K562 (cell line): Measurements from ENCODE around the gene HSF2.

Experiments used
- FOXJ2 ChIP-seq: fragments of 200-800 bp; sonication (Bioruptor generic); IDR thresholded peaks from 2 replicates; pipeline ENCODE4 v1.6.1; 2016; ENCODE audit warnings: missing genetic modification characterization, missing compliant biosample characterization
- NR2C1 ChIP-seq, 2 experiments: fragments of 450-650 bp; IDR thresholded peaks; 2 replicates each; pipeline ENCODE4 v1.6.1; 2017; ENCODE audit warnings: mild to moderate bottlenecking in 2 of 2, antibody characterized with exemption in 1 of 2, inconsistent platforms in 1 of 2, missing compliant biosample characterization in 1 of 2, missing genetic modification characterization in 1 of 2
- SIN3A ChIP-seq, 2 experiments: fragments of 150-350 bp in 1 of 2; IDR thresholded peaks; 2 replicates each; pipeline ENCODE4 v1.6.1; 2011 to 2016; ENCODE audit warnings: borderline replicate concordance in 2 of 2, low read depth in 2 of 2, low read length in 2 of 2, mild to moderate bottlenecking in 2 of 2, moderate library complexity in 2 of 2; ENCODE audit not compliant: control insufficient read depth in 1 of 2
- TAF1 ChIP-seq: IDR thresholded peaks from 2 replicates; pipeline ENCODE4 v1.6.1; 2011; ENCODE audit warnings: mild to moderate bottlenecking, low read length, moderate library complexity; ENCODE audit not compliant: insufficient read depth, control insufficient read depth, severe bottlenecking; ENCODE audit errors: extremely low read depth
- ZNF436 ChIP-seq: fragments of 250-450, 450-650 bp; sonication (Bioruptor Pico); formaldehyde crosslinking; IDR thresholded peaks from 2 replicates; pipeline ENCODE4 v1.7.0; 2020; ENCODE audit warnings: mild to moderate bottlenecking

GRCh38 chr6:122406187-122406586 lies 6.7 kb downstream of the HSF2 start:
- TF ChIP-seq FOXJ2 (tag) (no peak), ZNF436 (CRISPR knock-in tag) (no peak), TAF1 (no peak), SIN3A (IDR thresholded peaks at IDR 0.05; ENCODE audit: borderline replicate concordance in 2 of 2, control insufficient read depth in 1 of 2, low read depth in 2 of 2, low read length in 2 of 2) (no peak), NR2C1 (IDR thresholded peaks at IDR 0.05) (no peak), NR2C1 (tag; IDR thresholded peaks at IDR 0.05) (no peak)
